AG04449 (cell line): ENCODE data around the gene AJAP1.

Experiments used
- CTCF ChIA-PET: fragments of 350-600 bp; formaldehyde crosslinking; extraction: SDS; loops from one replicate; lab custom pipeline; 2021; ENCODE audit warnings: antibody characterized with exemption; lab: Yijun Ruan, JAX
- POLR2A ChIA-PET: fragments of 400-600, 350-600 bp; formaldehyde crosslinking; extraction: SDS; loops from one replicate; lab custom pipeline; 2020; ENCODE audit warnings: antibody characterized with exemption, inconsistent platforms; lab: Yijun Ruan, JAX
- DNase-seq: peaks from one replicate; pipeline ENCODE4 v3.0.0-alpha.2; 2010; ENCODE audit warnings: low read depth, low spot score
- H3K4me3 ChIP-seq: 2 replicates; pipeline ENCODE4 v1.5.1; 2011; ENCODE audit warnings: low read depth, mild to moderate bottlenecking, control low read depth, low read length
- CTCF ChIP-seq: IDR thresholded peaks from one replicate; pipeline ENCODE4 v1.5.1; 2011; ENCODE audit warnings: mild to moderate bottlenecking, moderate library complexity, low read length, control low read depth, inconsistent platforms; ENCODE audit not compliant: insufficient read depth; ENCODE audit errors: missing control alignments

Gene AJAP1

DNA sequence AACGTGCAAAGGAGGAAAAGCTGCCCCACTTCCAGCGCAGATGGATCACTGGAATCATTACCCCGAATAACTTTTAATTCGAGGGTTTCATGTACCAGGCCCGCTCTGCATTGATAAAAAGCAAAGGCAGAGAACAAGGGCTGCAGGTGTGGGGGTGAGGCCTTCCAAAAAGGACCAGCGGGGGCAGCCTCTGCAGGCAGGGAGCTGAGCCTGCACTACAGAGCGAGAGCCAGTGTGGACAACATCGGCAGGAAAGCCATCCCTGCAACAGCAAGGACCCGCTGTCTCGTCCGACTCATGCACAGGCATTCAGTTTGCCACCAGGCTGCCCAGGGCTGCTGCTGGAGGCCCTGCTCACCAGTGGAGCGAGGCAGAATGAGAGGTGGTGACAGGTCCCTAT is 27.1 kb upstream of the AJAP1 start:
- no peak for TF ChIP-seq CTCF
- ChIA-PET CTCF (no interaction called here), POLR2A (no interaction called here)
- DNase-seq, result no peak
- H3K4me3 ChIP-seq, result no peak overlapping the region

DNA sequence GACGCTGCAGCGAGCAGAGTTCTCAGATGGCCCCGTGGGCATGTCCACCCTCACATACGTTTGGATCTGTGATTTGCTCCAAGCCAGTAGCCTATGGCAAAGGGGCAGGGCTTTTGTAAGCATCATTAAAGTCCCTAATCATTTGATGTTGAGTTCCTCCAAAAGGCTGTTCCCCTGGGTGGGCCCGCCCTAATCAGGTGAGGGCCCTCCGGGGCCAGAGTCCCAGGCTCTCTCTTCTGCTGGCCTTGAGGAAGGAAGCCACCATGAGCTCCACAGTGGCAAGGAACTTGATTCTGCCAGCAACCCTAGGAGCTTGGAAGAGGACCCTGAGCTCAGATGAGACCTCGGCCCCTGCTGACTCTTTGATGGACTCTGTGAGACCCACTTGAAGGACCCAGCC is 25.4 kb upstream of the AJAP1 start:
- no peak overlapping the region for H3K4me3 ChIP-seq
- POLR2A ChIA-PET, result no interaction called here
- no peak for DNase-seq
- no peak for TF ChIP-seq CTCF
- CTCF ChIA-PET, result no interaction called here

DNA sequence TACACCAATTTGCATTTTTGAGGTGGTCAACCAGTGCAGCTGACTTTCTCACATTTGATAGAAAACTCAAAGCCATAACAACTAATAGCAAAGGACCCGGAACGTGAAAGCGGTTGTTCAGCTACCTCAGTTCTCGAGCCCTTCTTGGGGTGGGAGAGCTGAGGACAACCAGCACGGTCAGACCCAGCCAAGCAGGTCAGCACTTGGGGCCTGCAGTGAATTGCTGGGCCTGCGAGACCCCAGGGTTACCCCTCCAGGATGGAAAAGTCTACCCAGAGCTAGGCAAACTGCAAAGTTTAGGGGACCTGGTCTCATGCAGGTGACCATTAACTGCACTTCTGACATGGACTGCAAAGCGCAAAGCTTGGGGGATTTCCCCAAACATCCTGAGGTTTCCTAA is 23.8 kb upstream of the AJAP1 start:
- CTCF ChIA-PET, result no interaction called here
- TF ChIP-seq CTCF, result no peak
- no peak overlapping the region for H3K4me3 ChIP-seq
- DNase-seq, result no peak
- POLR2A ChIA-PET, result no interaction called here

DNA sequence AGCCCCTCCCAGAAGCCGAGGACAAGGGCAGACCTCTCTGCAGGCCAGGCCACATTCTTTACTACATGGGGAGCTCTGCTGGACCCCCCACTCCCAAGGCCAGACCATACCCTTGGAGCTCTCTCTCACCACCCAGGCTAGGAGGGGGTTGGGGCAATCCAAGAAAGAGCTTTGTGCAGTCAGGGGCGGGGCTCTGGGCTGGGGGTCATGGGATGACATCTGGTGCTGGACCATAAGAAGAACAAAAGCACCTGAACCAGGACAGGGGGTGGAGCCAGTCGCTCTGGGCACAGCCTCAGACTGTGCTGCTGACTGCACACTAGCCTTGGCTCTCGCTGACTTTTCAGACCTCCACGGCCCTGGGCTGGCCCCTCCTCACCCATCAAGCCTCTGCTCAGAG is 23.1 kb upstream of the AJAP1 start:
- DNase-seq, result no peak
- POLR2A ChIA-PET, result no interaction called here
- no peak overlapping the region for H3K4me3 ChIP-seq
- CTCF ChIA-PET, result no interaction called here
- TF ChIP-seq CTCF, result no peak

- ChIA-PET POLR2A (no interaction called here), CTCF (no interaction called here)
- no peak for DNase-seq
- no peak overlapping the region for H3K4me3 ChIP-seq
- TF ChIP-seq CTCF, result no peak
These were observed 21.1 kb upstream of the AJAP1 start for GRCh38 chr1:4633346-4633745.

DNA sequence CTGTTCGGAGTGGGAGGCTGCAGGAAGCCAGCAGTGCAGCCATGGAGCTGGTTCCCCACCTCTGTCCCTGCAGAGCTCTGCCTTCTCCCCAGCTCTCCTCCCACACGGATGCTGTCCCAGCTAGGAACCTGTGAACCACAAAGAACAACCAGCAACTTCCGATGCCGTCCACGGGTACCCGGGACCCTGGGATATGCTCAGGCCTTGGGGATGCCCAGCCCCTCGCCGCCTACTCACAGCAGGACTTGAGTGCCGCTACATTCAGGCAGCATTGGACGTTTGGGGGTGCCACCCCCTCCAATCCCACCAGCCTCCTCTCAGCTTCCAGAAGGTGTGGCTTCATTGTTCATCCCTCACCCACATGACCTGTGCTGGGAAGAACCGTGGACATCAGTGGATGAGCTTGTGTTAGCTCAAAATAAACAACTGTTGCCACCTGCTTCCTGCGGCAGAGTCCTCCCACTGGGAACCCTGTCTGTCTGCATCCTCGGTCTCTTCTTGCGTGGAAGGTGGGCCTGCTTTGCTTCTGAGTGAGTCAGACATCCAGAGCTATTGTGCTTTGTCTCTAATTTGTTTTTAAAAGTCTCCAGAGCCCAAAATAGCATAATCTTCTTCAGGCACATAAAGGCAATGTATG is 20.1 kb upstream of the AJAP1 start:
- POLR2A ChIA-PET, result no interaction called here
- CTCF ChIA-PET, result no interaction called here

More for the DNA sequence above, 20.1 kb upstream of the AJAP1 start:
- TF ChIP-seq CTCF, result no peak
- no peak overlapping the region for H3K4me3 ChIP-seq
- DNase-seq, result no peak
